Left kidney (tissue), 2 donors: Measurements from ENCODE around the gene RER1. TPM values are rescaled to one million over a fixed set of nuclear protein-coding genes. Genes with fewer than 3 reads are reported as not detected.
"Not testable (repeated sequence)": the region's sequence is repeated elsewhere in the genome, so short reads cannot be mapped to it uniquely, and the experiment has no call there.

Experiments used
- DNase-seq: peaks from one replicate; pipeline ENCODE4 v3.0.0-alpha.2; 2013
- polyA plus RNA-seq: library from polyadenylated mRNA; unstranded; fragments of 120-200 nt; gene quantifications from one replicate; pipeline ENCODE4 v1.2.1, GENCODE V29; 2013; ENCODE audit not compliant: insufficient read length

The RER1 gene
- polyA plus RNA-seq, 1 donor = 129 TPM

DNA sequence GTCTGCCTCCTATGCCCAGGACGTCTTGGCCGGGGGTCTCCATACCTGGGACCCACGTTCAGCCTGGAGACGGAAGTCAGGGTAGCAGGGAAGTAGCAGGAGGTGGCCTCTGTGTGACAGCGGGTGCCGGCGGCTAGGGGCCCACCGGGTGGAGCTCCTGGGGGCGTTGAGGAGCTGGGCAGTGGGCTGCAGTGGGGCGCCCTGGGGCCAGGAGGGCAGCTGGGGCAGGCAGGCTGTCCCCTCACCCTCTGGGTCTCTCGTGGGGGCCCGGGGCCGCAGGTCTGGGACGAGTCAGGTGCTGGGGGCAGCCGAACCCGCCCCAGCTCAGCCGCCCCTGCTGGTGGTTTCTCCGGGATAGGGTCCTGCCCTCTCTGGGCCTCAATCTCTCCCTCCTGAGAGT lies 35.4 kb downstream of the RER1 start:
- no peak for DNase-seq

GRCh38 chr1:2427976-2428375 lies 36.3 kb downstream of the RER1 start:
- no peak for DNase-seq

DNA sequence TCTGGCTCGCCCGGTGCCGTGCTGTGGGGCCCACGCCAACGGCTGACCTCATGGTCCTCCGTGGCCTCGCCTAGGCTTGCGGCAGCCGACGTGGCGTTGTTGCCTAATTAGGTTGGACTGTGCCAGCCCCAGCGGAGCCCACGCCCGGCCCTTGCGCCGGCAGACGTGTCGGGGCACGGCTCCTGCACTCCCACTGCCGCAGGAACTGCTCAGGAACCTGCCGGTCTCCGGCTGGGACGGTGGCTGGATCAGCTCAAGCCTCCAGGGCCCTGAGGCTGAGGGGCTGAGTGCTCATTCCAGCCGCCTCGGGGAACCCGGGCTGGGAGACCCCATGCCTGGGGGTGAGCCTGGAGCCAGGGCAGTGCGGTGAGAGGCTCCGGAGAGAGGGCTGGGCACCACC lies 36.8 kb downstream of the RER1 start:
- no peak for DNase-seq

DNA sequence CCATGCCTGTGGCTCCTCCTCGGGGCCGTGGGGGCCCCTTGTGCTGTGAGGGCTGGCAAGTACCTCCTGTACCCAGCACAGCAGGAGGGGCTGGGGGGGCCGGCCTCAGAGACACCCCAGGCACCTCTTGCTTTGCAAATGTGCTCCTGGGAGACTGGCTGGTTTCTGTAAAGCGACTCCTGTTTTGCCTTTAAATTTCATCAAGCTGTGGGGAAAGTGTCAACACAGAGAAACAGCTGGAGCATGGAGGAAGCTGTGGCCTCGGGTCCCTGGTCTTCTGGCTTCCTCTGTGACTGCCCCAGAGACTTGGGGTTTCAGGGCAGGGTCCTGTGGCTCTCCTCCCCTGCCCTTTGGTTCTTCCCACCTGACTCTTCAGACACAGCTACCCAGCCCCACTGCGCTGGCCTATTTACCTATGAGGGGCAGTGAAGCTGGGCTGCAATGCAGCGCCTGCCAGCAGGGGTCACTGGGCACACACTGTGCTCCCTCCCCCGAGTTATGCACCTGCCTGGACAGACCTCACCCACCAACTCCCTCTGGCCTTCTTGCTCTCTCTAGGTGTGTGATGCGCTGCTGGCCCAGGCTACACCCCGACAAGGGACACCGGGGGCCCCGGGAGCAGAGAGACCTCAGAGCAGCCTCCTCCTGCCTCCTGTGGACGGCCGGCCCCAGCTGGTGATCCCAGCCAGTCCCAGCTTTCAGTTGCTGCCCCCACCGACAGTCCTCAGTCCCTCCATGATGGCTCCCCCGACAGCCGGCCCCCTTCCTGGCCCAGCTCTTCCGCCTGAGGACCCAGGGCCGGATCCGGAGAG lies 38.3 kb downstream of the RER1 start:
- no peak for DNase-seq

- no peak for DNase-seq
Measured at GRCh38 chr1:2430592-2430973, 38.9 kb downstream of the RER1 start.

DNA sequence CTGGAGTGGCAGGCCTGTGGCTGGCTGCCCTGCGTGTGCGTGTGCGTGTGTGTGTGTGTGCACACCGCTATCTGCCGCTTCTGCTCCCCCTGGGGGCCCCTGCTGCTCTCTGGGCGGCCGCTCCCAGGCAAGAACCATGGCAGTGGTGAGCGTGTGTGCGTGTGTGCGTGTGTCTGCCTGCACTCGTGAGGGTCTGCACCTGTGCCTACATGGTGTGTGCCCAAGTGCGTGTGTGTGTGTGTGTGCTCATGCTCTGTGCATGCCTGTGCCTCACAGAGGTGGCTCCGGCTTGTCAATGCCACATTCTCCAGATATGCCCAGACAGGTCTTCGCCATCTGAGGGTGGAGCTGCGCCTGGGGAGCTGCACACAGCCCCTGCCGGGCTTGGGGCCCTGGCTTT lies 39.5 kb downstream of the RER1 start:
- no peak for DNase-seq

GRCh38 chr1:2431518-2431917 lies 39.9 kb downstream of the RER1 start:
- no peak for DNase-seq

- DNase-seq = no peak
Measured at GRCh38 chr1:2432441-2432844, 40.8 kb downstream of the RER1 start.

DNA sequence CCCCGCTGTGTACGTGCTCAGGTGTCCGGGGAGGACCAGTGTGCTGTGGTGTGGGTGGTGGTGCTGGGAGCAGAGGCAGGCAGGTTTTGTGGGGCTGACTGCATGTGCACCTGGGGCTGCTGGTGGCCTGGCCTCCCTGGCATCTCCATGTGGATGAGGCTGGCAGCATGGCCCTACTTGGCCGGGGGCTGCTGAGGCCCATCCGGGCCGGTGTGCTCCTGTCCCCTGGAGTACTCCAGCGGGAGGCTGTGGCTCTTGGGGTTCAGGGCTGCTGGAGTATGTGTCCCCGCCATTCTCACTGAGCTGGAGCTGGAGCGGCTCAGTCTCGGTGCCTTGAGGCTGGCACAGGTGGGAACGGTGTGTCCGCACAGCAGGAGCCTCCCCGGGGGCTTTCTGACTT lies 41.6 kb downstream of the RER1 start:
- DNase-seq = no peak

DNA sequence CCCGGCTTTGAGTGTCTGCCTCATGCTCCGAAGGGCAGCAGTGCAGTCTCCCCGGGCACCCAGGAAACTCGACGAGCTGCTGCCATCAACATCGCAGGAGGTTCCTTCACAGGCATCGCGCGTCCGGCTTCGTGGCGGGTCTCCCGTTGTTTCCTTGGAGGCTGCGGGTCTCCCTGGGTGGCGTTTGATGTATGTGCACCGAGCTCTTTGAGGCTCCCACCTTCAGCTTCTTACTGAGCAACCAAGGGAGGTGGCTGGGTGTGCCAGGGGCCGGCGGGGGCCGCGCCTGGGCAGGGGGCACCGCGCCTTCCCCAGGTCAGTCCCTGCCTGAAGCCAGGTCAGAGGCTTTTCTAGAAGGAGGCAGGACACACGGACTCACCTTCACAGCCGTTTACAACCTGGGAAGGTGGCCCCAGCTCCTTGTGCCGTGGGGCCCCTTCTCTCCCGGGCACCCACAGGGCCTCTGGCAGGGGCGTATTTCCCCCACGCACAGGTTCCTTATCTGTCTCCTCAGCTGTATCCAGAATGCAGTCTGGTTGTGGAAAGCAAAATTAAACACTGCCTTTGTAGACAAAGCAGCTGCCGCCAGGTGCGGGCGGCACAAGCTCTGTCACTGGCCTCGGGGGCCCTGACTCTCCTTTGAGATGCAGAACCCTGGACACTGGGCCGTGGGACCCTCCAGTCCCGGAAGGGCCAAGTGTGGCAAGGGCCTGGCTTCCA lies 42.5 kb downstream of the RER1 start:
- DNase-seq = no peak

DNA sequence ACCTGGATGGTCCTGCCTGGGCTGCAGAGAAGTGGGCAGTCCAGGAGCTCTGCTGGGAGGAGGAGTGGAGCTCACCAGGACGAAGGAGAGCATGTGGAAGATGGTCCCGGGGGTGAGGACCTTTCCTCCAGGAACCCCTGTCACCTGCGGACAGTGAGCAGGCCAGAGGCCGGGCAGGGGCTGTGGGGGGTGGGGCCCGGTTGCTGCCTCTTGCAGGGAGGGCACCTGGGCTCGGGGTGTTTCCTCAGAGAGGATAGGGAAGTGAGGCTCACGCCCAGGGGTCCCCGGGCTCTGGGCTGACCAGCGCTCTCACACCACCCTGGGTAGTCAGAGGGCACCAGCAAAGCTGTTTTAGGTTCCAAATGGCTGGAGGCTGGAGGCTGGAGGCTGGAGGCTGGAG lies 43.5 kb downstream of the RER1 start:
- no peak for DNase-seq

DNA sequence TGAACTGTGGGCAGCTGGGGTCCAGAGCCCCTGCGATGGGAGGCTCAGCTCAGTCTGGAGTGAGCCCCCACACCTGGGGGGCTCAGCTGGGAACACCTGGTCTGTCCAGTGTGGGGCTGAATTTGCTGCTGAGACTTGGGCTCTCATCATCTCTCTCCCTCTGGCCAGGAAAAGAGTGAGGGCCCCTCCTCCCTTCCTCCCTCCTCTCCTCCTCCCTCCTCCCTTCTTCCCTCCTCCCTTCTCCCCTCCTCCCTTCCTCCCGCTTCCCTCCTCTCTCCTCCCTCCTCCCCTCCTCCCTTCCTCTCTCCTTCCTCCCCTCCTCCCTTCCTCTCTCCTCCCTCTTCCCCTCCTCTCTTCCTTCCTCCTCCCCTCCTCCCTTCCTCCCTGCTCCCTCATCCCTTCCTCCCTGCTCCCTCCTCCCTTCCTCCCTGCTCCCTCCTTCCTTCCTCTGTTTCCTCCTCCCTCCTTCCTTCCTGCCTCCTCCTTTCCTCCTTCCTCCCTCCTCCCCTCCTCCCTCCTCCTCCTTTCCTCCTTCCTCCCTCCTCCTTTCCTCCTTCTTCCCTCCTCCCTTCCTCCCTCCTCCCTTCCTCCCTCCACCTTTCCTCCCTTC lies 44.2 kb downstream of the RER1 start:
- DNase-seq = no peak

- no peak for DNase-seq
Measured at GRCh38 chr1:2436876-2437275, 45.2 kb downstream of the RER1 start.

- no peak for DNase-seq
Measured at GRCh38 chr1:2437617-2438016, 46.0 kb downstream of the RER1 start.

- DNase-seq = no peak
Measured at GRCh38 chr1:2438038-2438437, 46.4 kb downstream of the RER1 start.

DNA sequence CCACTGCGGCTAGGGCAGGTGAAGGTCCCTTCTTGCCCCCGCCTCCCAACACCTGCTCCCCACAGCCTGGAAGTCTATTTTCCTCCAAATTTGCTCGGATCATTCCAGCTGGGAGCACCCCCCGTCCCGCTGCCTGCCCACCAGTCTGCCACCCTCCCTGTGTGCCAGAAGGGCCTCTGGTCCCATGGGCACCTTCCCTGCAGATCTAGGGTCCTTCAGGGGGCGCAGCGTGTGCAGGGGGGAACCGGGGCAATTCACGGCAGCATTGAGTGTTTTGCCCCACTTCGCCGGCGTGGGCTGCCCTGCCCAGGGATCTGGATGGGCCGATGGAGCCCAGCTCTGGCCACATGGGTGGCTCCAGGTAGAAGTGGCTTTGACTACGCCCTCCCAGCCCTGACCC lies 47.0 kb downstream of the RER1 start:
- no peak for DNase-seq

- DNase-seq = no peak
Measured at GRCh38 chr1:2439369-2439768, 47.7 kb downstream of the RER1 start.

- not testable (repeated sequence) for DNase-seq
Measured at GRCh38 chr1:2440346-2440745, 48.7 kb downstream of the RER1 start.

- no peak for DNase-seq
Measured at GRCh38 chr1:2441746-2442145, 50.1 kb downstream of the RER1 start.

DNA sequence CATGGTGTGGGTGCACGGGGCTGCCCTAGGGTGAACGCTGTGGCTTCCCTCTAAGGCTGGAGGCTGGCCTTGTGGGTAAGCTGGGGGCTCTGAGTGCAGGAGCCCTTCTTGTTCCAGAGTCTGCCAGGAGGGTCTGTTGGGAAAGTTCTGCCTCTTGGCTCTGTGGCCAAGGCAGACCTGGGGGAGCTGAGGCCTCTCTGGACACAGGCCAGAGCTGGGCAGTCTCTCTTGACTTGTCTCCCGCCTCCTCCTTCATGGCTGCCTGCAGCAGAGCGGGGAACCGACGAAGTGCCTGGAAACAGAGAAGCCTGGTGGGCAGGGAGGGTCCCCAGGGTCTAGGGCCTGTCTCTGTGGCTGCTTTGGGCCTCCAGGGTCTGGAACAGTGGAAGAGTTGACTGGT lies 51.0 kb downstream of the RER1 start:
- no peak for DNase-seq

- no peak for DNase-seq
Measured at GRCh38 chr1:2443277-2444137, 51.9 kb downstream of the RER1 start.

- DNase-seq = no peak
Measured at GRCh38 chr1:2444138-2444591, 52.5 kb downstream of the RER1 start.
